ENCODE measurements around the gene FREM2. TPM values are rescaled to one million over a fixed set of nuclear protein-coding genes. Genes with fewer than 3 reads are reported as not detected.

Gene FREM2
- total RNA-seq, 1 experiment from 2014 or later: 0.05 TPM

DNA sequence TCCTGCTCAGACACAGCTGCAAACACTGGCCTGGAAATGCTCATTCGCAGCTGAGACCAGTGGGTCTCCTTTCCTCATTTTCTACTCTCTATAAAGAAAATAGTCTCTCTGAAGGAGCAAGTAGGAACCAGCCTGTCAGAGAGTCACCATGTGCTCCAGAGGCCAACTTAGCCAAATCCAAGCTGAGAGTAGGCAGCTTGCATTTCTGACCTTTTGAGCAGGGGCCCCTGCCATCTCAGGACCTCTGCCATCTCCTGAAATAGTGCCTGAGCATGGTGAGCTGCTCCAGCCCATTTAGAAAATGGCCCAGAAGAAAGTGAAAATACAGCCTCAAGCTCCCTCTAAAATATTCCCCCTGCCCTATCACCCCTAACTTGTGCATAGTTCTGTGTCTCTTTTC, 208.2 kb downstream of the FREM2 start:
- H3K79me2 ChIP-seq (ENCODE audit: insufficient read depth, low read length): no peaks in the 10 kb centered on the region
- RAD21 ChIA-PET (ENCODE audit: low non-redundant PET in 1 of 2, low total read pairs in 2 of 2, uncharacterized antibody in 2 of 2, unreplicated experiment in 2 of 2): no interaction called here
- POLR2A ChIA-PET: no interaction called here
- BruUV-seq (replicated peaks): no TSS peak
- ATAC-seq: no peak
- H3K4me3 ChIP-seq (replicated peaks in 1 of 2; ENCODE audit: low read depth in 1 of 2, low read length in 2 of 2): no peak overlapping the region
- H3K9ac ChIP-seq (ENCODE audit: low read length): no peak overlapping the region
- H3K36me3 ChIP-seq (ENCODE audit: control insufficient read depth in 1 of 2, insufficient read depth in 2 of 2, low read length in 2 of 2): no peaks in the 10 kb centered on the region
- DNase-seq (ENCODE audit: low read depth, low spot score): no peak
- H3K4me2 ChIP-seq (ENCODE audit: low read length): no peak overlapping the region
- no peak overlapping the region for H3K27ac ChIP-seq (ENCODE audit: low read depth, low read length)
- no peak overlapping the region for H2AFZ ChIP-seq (ENCODE audit: low read depth, low read length, poor library complexity, severe bottlenecking)
- intact Hi-C loops (cut with micrococcal nuclease): no loop called here
- CTCF ChIA-PET: no interaction called here
- no peak for TF ChIP-seq EGR1 (IDR thresholded peaks at IDR 0.05; ENCODE audit: low read depth)
- no peak for TF ChIP-seq ATF3 (IDR thresholded peaks at IDR 0.05)
- TF ChIP-seq SP1 (IDR thresholded peaks at IDR 0.05; ENCODE audit: low read depth): no peak
- TF ChIP-seq ZBTB33 (IDR thresholded peaks at IDR 0.05; ENCODE audit: extremely low read depth, insufficient replicate concordance, low read length): no peak
- no peak for TF ChIP-seq JUND (IDR thresholded peaks at IDR 0.05)
- no peak for TF ChIP-seq MAX (IDR thresholded peaks at IDR 0.05)
- no peak for TF ChIP-seq REST (IDR thresholded peaks at IDR 0.05; ENCODE audit: low read depth)
- no peak for TF ChIP-seq POLR2AphosphoS5 (IDR thresholded peaks at IDR 0.05; ENCODE audit: low read depth, low read length)
- no peak for TF ChIP-seq EZH2phosphoT487 (IDR thresholded peaks at IDR 0.05; ENCODE audit: borderline replicate concordance)
- H3K4me1 ChIP-seq (ENCODE audit: control insufficient read depth in 1 of 2, insufficient read depth in 2 of 2, low read length in 2 of 2): no peaks in the 10 kb centered on the region
- no peaks in the 10 kb centered on the region for H3K9me3 ChIP-seq (ENCODE audit: control insufficient read depth in 1 of 2, insufficient read depth in 1 of 2, low read depth in 1 of 2, low read length in 2 of 2)
- no peaks in the 10 kb centered on the region for H3K9me2 ChIP-seq (ENCODE audit: insufficient read depth)
- H3K27me3 ChIP-seq (ENCODE audit: insufficient read depth, low read length): peaks cover 5% of the 10 kb centered on the region; the same call in 1 of the 2 replicates
- no peaks in the 10 kb centered on the region for H4K20me1 ChIP-seq (ENCODE audit: insufficient read depth)

Measured in HCT116 (cell line).